SK-N-SH (cell line): ENCODE measurements around the gene ICA1. TPM values are rescaled to one million over a fixed set of nuclear protein-coding genes. Genes with fewer than 3 reads are reported as not detected.

Experiments used
- CTCF ChIA-PET: fragments of 300-600, 350-600 bp; formaldehyde crosslinking; extraction: SDS; loops from one replicate; lab custom pipeline; 2021; lab: Yijun Ruan, JAX
- POLR2A ChIA-PET: fragments of 350-600 bp; sonication (Branson Sonifier 250); formaldehyde crosslinking; extraction: SDS; loops from one replicate; lab custom pipeline; 2020; ENCODE audit warnings: antibody characterized with exemption, inconsistent platforms; lab: Yijun Ruan, JAX
- DNase-seq: peaks from one replicate; pipeline ENCODE4 v3.0.0; 2012
- H2AFZ ChIP-seq: fragments of 200-600 bp; sonication (generic); 2 replicates; pipeline ENCODE4 v1.8.1; 2016; ENCODE audit warnings: antibody characterized with exemption, mild to moderate bottlenecking, low read depth
- H3F3A ChIP-seq: fragments of 200-600 bp; sonication (generic); replicated peaks from 2 replicates; pipeline ENCODE3; 2016; ENCODE audit warnings: antibody characterized with exemption, mild to moderate bottlenecking; ENCODE audit not compliant: insufficient read depth
- H3K27ac ChIP-seq, 2 experiments: fragments of 200-500 bp in 1 of 2; fragments of 200-600 bp in 1 of 2; sonication (Bioruptor generic) in 1 of 2; sonication (generic), shearing (Covaris generic) in 1 of 2; 2 replicates each; pipeline versions ENCODE4 v1.5.1 to v1.6.1; 2014 to 2016; ENCODE audit warnings: low read depth in 2 of 2, inconsistent platforms in 1 of 2, low read length in 1 of 2, mild to moderate bottlenecking in 1 of 2, mixed read lengths in 1 of 2
- H3K27me3 ChIP-seq: fragments of 200-600 bp; sonication (generic), shearing (Covaris generic); 2 replicates; pipeline ENCODE4 v1.6.1; 2016; ENCODE audit warnings: mixed run types; ENCODE audit not compliant: insufficient read depth
- H3K36me3 ChIP-seq, 2 experiments: fragments of 200-500 bp in 1 of 2; fragments of 200-600 bp in 1 of 2; sonication (Bioruptor generic) in 1 of 2; sonication (generic) in 1 of 2; replicated peaks in 1 of 2; 2 replicates each; pipeline versions ENCODE3 to v1.5.1; 2014 to 2016; ENCODE audit warnings: low read length in 1 of 2, mild to moderate bottlenecking in 1 of 2; ENCODE audit not compliant: insufficient read depth in 2 of 2, control insufficient read depth in 1 of 2
- H3K4me1 ChIP-seq, 2 experiments: fragments of 200-500 bp in 1 of 2; fragments of 200-600 bp in 1 of 2; sonication (Bioruptor generic) in 1 of 2; sonication (generic), shearing (Covaris generic) in 1 of 2; 2 replicates each; pipeline versions ENCODE4 v1.5.1 to v1.6.1; 2014 to 2016; ENCODE audit warnings: low read depth in 1 of 2, low read length in 1 of 2, mixed run types in 1 of 2; ENCODE audit not compliant: insufficient read depth in 2 of 2, control insufficient read depth in 1 of 2
- H3K4me2 ChIP-seq: fragments of 200-600 bp; sonication (generic), shearing (Covaris generic); 2 replicates; pipeline ENCODE4 v1.6.1; 2017; ENCODE audit warnings: mixed run types
- H3K4me3 ChIP-seq, 2 experiments: fragments of 200-500 bp in 1 of 2; fragments of 200-600 bp in 1 of 2; sonication (Bioruptor generic) in 1 of 2; sonication (generic), shearing (Covaris generic) in 1 of 2; 2 replicates each; pipeline versions ENCODE4 v1.5.1 to v1.8.1; 2014 to 2016; ENCODE audit warnings: low read depth in 2 of 2, inconsistent platforms in 1 of 2, low read length in 1 of 2, mild to moderate bottlenecking in 1 of 2, mixed read lengths in 1 of 2, moderate library complexity in 1 of 2
- H3K79me2 ChIP-seq: fragments of 200-600 bp; sonication (generic); 2 replicates; pipeline ENCODE4 v1.8.1; 2017; ENCODE audit warnings: mild to moderate bottlenecking; ENCODE audit not compliant: insufficient read depth
- H3K9ac ChIP-seq: fragments of 200-600 bp; sonication (generic); 2 replicates; pipeline ENCODE4 v1.6.1; 2017; ENCODE audit warnings: mixed run types
- H3K9me2 ChIP-seq: fragments of 200-600 bp; sonication (generic); 2 replicates; pipeline ENCODE4 v1.6.1; 2017; ENCODE audit warnings: mixed run types
- H3K9me3 ChIP-seq: fragments of 200-600 bp; sonication (generic); 2 replicates; pipeline ENCODE4 v1.6.1; 2017; ENCODE audit warnings: mixed run types, mild to moderate bottlenecking, moderate library complexity
- H4K20me1 ChIP-seq: fragments of 200-600 bp; sonication (generic); 2 replicates; pipeline ENCODE4 v1.6.1; 2017; ENCODE audit warnings: mild to moderate bottlenecking, mixed run types; ENCODE audit not compliant: insufficient read depth
- EZH2phosphoT487 ChIP-seq: fragments of 200-600 bp; sonication (generic); IDR thresholded peaks from 2 replicates; pipeline ENCODE4 v1.6.1; 2017; ENCODE audit warnings: low read depth, mixed run types, mild to moderate bottlenecking, antibody characterized with exemption, moderate library complexity, borderline replicate concordance
- FOXJ3 ChIP-seq: sonication (generic); formaldehyde crosslinking; IDR thresholded peaks from 2 replicates; pipeline ENCODE4 v1.5.1; 2020; ENCODE audit warnings: mild to moderate bottlenecking, missing genetic modification reagents
- FOXM1 ChIP-seq: IDR thresholded peaks from 2 replicates; pipeline ENCODE4 v1.4.0; 2012; ENCODE audit warnings: low read depth, mild to moderate bottlenecking
- GABPA ChIP-seq: IDR thresholded peaks from 2 replicates; pipeline ENCODE4 v1.4.0; 2012; ENCODE audit warnings: low read depth, mild to moderate bottlenecking
- GATA2 ChIP-seq: sonication (generic); formaldehyde crosslinking; IDR thresholded peaks from 2 replicates; pipeline ENCODE4 v1.5.0; 2020; ENCODE audit warnings: mild to moderate bottlenecking, missing genetic modification reagents
- JUND ChIP-seq: IDR thresholded peaks from 2 replicates; pipeline ENCODE4 v1.4.0; 2012
- MEF2A ChIP-seq: IDR thresholded peaks from 2 replicates; pipeline ENCODE4 v1.4.0; 2012; ENCODE audit warnings: low read depth, borderline replicate concordance
- NFIC ChIP-seq: IDR thresholded peaks from 2 replicates; pipeline ENCODE4 v1.4.0; 2012; ENCODE audit warnings: borderline replicate concordance
- SIN3A ChIP-seq: IDR thresholded peaks from 2 replicates; pipeline ENCODE4 v1.6.1; 2012; ENCODE audit warnings: low read depth, mild to moderate bottlenecking, low read length, moderate library complexity, borderline replicate concordance
- TAF1 ChIP-seq: IDR thresholded peaks from 2 replicates; pipeline ENCODE4 v1.6.1; 2012; ENCODE audit warnings: low read depth, mild to moderate bottlenecking, low read length, moderate library complexity, borderline replicate concordance
- TCF12 ChIP-seq: IDR thresholded peaks from 2 replicates; pipeline ENCODE4 v1.4.0; 2012
- YY1 ChIP-seq: IDR thresholded peaks from 2 replicates; pipeline ENCODE4 v1.4.0; 2012; ENCODE audit warnings: low read depth, mild to moderate bottlenecking
- ZBTB33 ChIP-seq: IDR thresholded peaks from 2 replicates; pipeline ENCODE4 v1.4.0; 2012; ENCODE audit warnings: low read depth, borderline replicate concordance
- WGBS: methylation state at CpG from one replicate; pipeline ENCODE4 v1.1.6; 2017; ENCODE audit warnings: low lambda C conversion rate; 5-methylcytosine and 5-hydroxymethylcytosine counted together
- polyA plus RNA-seq, 3 experiments: library from polyadenylated mRNA; depleted of rRNA; stranded (reverse); fragments of >200 nt; gene quantifications; 2 replicates each; pipeline ENCODE4 v1.2.3, GENCODE V29; 2012
- TF ChIP-seq, protein P1 (sequence below): fragments of 150-350 bp; IDR thresholded peaks from 2 replicates; pipeline ENCODE4 v1.6.1; 2016; ENCODE audit warnings: mild to moderate bottlenecking, low read depth, low read length
- TF ChIP-seq, protein P2 (sequence below): IDR thresholded peaks from 2 replicates; pipeline ENCODE4 v1.4.0; 2012; ENCODE audit warnings: low read depth
- TF ChIP-seq, protein P3 (sequence below): fragments of 200-600 bp; sonication (generic); IDR thresholded peaks from 2 replicates; pipeline ENCODE4 v1.6.1; 2017; ENCODE audit warnings: antibody characterized with exemption, mild to moderate bottlenecking, moderate library complexity

The ICA1 gene
- polyA plus RNA-seq, 1 of the 3 experiments (the other 2 are of a cell fraction): 2.4 TPM

DNA sequence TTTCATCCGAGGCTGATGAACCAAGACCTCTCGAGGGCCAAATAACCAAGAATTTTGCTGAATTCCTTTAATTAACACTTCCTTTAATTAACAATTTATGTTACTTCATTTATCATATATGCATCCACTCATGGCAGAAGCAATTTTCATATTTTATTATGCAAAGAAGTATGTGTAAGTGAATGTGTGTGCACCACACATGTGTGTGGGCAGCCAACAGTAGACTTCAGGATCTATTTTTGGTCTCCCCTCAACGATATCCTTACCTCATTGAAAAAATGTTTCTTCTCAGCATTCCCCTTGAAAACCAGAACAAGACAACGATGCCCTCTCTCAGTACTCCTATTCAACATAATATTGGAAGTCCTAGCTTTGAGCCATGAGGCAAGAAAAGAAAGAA lies 96.8 kb downstream of the ICA1 start:
- POLR2A ChIA-PET: no interaction called here
- Histone ChIP-seq H3K9me2 (no peaks in the 10 kb centered on the region), H3K36me3 (no peaks in the 10 kb centered on the region), H3K9ac (no peak overlapping the region), H4K20me1 (no peaks in the 10 kb centered on the region; the same call in 1 of the 2 replicates), H3K79me2 (no peaks in the 10 kb centered on the region), H3F3A (no peaks in the 10 kb centered on the region), H2AFZ (no peak overlapping the region), H3K27ac (no peak overlapping the region), H3K9me3 (no peaks in the 10 kb centered on the region), H3K4me1 (peaks cover 0 to 3% of the 10 kb centered on the region in 2 experiments; a peak in 1 of 4 replicates), H3K4me3 (no peak overlapping the region), H3K4me2 (no peak overlapping the region), H3K27me3 (no peaks in the 10 kb centered on the region)
- WGBS: 22% methylated on average over 4 of the region's 4 CpGs
- TF ChIP-seq, protein P1, sequence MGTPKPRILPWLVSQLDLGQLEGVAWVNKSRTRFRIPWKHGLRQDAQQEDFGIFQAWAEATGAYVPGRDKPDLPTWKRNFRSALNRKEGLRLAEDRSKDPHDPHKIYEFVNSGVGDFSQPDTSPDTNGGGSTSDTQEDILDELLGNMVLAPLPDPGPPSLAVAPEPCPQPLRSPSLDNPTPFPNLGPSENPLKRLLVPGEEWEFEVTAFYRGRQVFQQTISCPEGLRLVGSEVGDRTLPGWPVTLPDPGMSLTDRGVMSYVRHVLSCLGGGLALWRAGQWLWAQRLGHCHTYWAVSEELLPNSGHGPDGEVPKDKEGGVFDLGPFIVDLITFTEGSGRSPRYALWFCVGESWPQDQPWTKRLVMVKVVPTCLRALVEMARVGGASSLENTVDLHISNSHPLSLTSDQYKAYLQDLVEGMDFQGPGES: no peak
- TF ChIP-seq GABPA: no peak
- TF ChIP-seq GATA2 (CRISPR knock-in tag): no peak
- no peak for TF ChIP-seq TAF1
- TF ChIP-seq NFIC: no peak
- TF ChIP-seq, protein P2, sequence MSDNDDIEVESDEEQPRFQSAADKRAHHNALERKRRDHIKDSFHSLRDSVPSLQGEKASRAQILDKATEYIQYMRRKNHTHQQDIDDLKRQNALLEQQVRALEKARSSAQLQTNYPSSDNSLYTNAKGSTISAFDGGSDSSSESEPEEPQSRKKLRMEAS: no peak
- no peak for TF ChIP-seq JUND
- no peak for TF ChIP-seq TCF12
- no peak for TF ChIP-seq EZH2phosphoT487
- no peak for TF ChIP-seq FOXJ3 (CRISPR knock-in tag)
- TF ChIP-seq ZBTB33: no peak
- TF ChIP-seq, protein P3, sequence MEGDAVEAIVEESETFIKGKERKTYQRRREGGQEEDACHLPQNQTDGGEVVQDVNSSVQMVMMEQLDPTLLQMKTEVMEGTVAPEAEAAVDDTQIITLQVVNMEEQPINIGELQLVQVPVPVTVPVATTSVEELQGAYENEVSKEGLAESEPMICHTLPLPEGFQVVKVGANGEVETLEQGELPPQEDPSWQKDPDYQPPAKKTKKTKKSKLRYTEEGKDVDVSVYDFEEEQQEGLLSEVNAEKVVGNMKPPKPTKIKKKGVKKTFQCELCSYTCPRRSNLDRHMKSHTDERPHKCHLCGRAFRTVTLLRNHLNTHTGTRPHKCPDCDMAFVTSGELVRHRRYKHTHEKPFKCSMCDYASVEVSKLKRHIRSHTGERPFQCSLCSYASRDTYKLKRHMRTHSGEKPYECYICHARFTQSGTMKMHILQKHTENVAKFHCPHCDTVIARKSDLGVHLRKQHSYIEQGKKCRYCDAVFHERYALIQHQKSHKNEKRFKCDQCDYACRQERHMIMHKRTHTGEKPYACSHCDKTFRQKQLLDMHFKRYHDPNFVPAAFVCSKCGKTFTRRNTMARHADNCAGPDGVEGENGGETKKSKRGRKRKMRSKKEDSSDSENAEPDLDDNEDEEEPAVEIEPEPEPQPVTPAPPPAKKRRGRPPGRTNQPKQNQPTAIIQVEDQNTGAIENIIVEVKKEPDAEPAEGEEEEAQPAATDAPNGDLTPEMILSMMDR: no peak
- no peak for TF ChIP-seq SIN3A
- CTCF ChIA-PET: interaction anchor here (0.8 to 1.4 kb wide), 2 partner anchors 188 to 484 kb away, joined by 4 read pairs; no protein-coding TSS in a partner anchor
- no peak for DNase-seq

- WGBS: 53% methylated on average over 3 of the region's 3 CpGs
- peaks cover 0 to 3% of the 10 kb centered on the region in 2 experiments; a peak in 1 of 4 replicates for H3K4me1 ChIP-seq
- no peaks in the 10 kb centered on the region for H3K9me2 ChIP-seq
- H2AFZ ChIP-seq: no peak overlapping the region
- TF ChIP-seq MEF2A (no peak), YY1 (no peak), JUND (no peak), FOXM1 (no peak)
- DNase-seq: no peak
- no peak overlapping the region for H3K9ac ChIP-seq
- peaks cover 0 to 3% of the 10 kb centered on the region in 2 experiments for H3K36me3 ChIP-seq
- no peaks in the 10 kb centered on the region; the same call in 1 of the 2 replicates for H4K20me1 ChIP-seq
- POLR2A ChIA-PET: no interaction called here
- H3K79me2 ChIP-seq: no peaks in the 10 kb centered on the region
- H3K4me3 ChIP-seq: no peak overlapping the region
- H3F3A ChIP-seq: no peaks in the 10 kb centered on the region
- CTCF ChIA-PET: interaction anchor here (1.0 to 1.4 kb wide), 5 partner anchors 8 to 54 kb away, joined by 3 to 4 read pairs (median 3); no protein-coding TSS in a partner anchor
- no peaks in the 10 kb centered on the region for H3K27me3 ChIP-seq
- H3K27ac ChIP-seq: no peak overlapping the region
- H3K4me2 ChIP-seq: no peak overlapping the region
- no peaks in the 10 kb centered on the region for H3K9me3 ChIP-seq
These were observed 99.8 kb downstream of the ICA1 start for GRCh38 chr7:8162181-8162580.
